Fibroblast of lung (primary cell): ENCODE results near the gene SCYGR4.

ENCODE experiments used
- CTCF ChIP-seq, 2 donors: IDR thresholded peaks in 1 of 2; conservative IDR thresholded peaks in 1 of 2; 1 replicate in 1 of 2; 2 replicates in 1 of 2; pipeline ENCODE4 v1.5.1; 2011 to 2012; ENCODE audit warnings: low read length in 2 of 2, control low read depth in 1 of 2, inconsistent platforms in 1 of 2, low read depth in 1 of 2, mild to moderate bottlenecking in 1 of 2
- EZH2 ChIP-seq: IDR thresholded peaks from 2 replicates; pipeline ENCODE4 v1.5.1; 2012; ENCODE audit warnings: low read length, control low read depth, mild to moderate bottlenecking; ENCODE audit errors: missing control alignments

- TF ChIP-seq CTCF (conservative IDR thresholded peaks at IDR 0.05 in 1 of 2, IDR thresholded peaks at IDR 0.05 in 1 of 2; ENCODE audit: low read depth in 1 of 2, low read length in 2 of 2): no peak
- TF ChIP-seq EZH2: no peak
Observed at GRCh38 chr2:227629435-227629834, 12.1 kb downstream of the SCYGR4 start.
